Neutrophil (primary cell): ENCODE measurements around the gene CCDC185.

Source experiments
- H3K27ac ChIP-seq: fragments of 200-600 bp; sonication (generic); 2 replicates; pipeline ENCODE4 v1.5.1; 2016; ENCODE audit warnings: mild to moderate bottlenecking, moderate library complexity
- H3K27me3 ChIP-seq: fragments of 200-600 bp; sonication (generic); 2 replicates; pipeline ENCODE4 v1.6.0; 2016; ENCODE audit warnings: mild to moderate bottlenecking
- H3K36me3 ChIP-seq: fragments of 200-600 bp; sonication (generic); 2 replicates; pipeline ENCODE4 v1.5.1; 2017
- H3K4me1 ChIP-seq, 2 experiments: fragments of 200-600 bp in 1 of 2; sonication (generic) in 1 of 2; 1 replicate in 1 of 2; 2 replicates in 1 of 2; pipeline versions ENCODE4 v1.5.1 to v1.6.1; 2013 to 2016; ENCODE audit warnings: low read depth in 1 of 2, low read length in 1 of 2, mild to moderate bottlenecking in 1 of 2, moderate library complexity in 1 of 2; ENCODE audit not compliant: control insufficient read depth in 1 of 2, insufficient read depth in 1 of 2
- H3K4me3 ChIP-seq, 2 experiments: fragments of 200-600 bp in 1 of 2; sonication (generic) in 1 of 2; 1 replicate in 1 of 2; 2 replicates in 1 of 2; pipeline ENCODE4 v1.5.1; 2013 to 2016; ENCODE audit warnings: low read depth in 1 of 2, low read length in 1 of 2, mild to moderate bottlenecking in 1 of 2, moderate library complexity in 1 of 2
- H3K9me3 ChIP-seq: fragments of 200-600 bp; sonication (generic); 2 replicates; pipeline ENCODE4 v1.5.1; 2016
- TF ChIP-seq, protein P1 (sequence below): fragments of 200-600 bp; sonication (generic); IDR thresholded peaks from 2 replicates; pipeline ENCODE4 v1.5.1; 2016; ENCODE audit warnings: antibody characterized with exemption

CCDC185 gene

DNA sequence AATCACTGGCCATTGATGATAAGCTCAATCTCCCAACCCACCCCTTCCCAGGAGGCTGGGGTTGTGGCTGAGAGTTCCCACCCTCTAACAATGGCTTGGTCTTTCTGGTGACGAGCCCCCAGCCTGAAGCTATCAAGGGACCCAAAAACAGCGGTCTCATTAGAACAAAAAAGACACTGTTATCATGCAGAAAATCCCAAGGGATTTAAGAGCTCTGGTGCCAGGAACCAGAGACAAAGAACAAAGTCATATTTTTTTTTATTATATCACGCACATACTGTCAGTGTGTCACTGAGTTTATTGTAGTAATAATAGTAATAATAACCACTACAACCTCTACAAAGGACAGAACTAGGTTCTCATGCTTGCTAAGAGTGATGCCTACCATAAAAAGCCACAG, 43.9 kb downstream of the CCDC185 start:
- H3K27me3 ChIP-seq = no peaks in the 10 kb centered on the region
- H3K27ac ChIP-seq = no peak overlapping the region
- H3K4me3 ChIP-seq = no peak overlapping the region
- no peaks in the 10 kb centered on the region for H3K4me1 ChIP-seq
- TF ChIP-seq, protein P1, sequence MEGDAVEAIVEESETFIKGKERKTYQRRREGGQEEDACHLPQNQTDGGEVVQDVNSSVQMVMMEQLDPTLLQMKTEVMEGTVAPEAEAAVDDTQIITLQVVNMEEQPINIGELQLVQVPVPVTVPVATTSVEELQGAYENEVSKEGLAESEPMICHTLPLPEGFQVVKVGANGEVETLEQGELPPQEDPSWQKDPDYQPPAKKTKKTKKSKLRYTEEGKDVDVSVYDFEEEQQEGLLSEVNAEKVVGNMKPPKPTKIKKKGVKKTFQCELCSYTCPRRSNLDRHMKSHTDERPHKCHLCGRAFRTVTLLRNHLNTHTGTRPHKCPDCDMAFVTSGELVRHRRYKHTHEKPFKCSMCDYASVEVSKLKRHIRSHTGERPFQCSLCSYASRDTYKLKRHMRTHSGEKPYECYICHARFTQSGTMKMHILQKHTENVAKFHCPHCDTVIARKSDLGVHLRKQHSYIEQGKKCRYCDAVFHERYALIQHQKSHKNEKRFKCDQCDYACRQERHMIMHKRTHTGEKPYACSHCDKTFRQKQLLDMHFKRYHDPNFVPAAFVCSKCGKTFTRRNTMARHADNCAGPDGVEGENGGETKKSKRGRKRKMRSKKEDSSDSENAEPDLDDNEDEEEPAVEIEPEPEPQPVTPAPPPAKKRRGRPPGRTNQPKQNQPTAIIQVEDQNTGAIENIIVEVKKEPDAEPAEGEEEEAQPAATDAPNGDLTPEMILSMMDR = no peak
- no peaks in the 10 kb centered on the region for H3K36me3 ChIP-seq
- H3K9me3 ChIP-seq = no peaks in the 10 kb centered on the region

DNA sequence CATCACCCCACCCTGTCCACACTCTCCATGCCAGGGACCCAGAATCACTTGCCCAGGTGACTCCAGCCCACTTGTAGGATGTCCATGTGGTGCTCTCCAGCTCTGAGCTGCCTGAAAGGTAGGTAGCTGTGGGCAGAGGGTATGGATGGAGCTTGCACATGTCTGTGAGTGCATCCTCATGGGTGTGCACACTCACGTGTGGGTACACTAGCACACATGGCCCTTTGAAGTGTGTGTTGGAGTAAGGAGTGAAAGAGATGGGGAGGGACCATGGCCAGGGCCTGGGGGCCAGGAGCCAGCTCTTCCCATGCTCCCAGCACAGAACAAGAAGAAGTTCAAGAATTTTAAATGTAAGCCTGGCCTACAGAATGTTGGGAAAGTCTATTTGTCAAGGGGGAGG, 50.2 kb downstream of the CCDC185 start:
- Histone ChIP-seq H3K27me3 (no peaks in the 10 kb centered on the region), H3K36me3 (no peaks in the 10 kb centered on the region), H3K27ac (no peak overlapping the region), H3K9me3 (no peaks in the 10 kb centered on the region), H3K4me1 (no peaks in the 10 kb centered on the region), H3K4me3 (no peak overlapping the region)
- TF ChIP-seq, protein P1 = no peak

DNA sequence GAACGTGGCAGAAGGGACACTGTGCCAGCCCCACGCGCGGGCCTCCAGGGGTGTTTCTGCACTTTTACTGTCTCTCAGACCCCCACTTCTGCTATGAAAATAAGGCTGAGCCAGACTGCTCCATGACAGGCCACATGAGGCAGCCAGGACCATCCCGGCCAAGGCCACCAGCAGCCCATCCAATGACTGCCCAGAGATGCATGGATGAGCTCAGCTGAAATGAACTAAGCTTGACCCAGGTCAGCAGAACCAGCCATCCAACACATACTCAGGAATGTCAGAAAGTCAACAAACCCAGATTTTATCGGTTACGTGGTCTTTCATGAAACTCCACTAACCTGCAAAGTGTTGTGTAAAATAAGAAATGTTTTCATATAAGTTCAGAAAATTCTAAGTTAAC, 51.2 kb downstream of the CCDC185 start:
- TF ChIP-seq, protein P1 = no peak

More for the DNA sequence above, 51.2 kb downstream of the CCDC185 start:
- H3K27ac ChIP-seq = no peak overlapping the region
- H3K4me1 ChIP-seq = no peaks in the 10 kb centered on the region
- no peak overlapping the region for H3K4me3 ChIP-seq
- no peaks in the 10 kb centered on the region for H3K9me3 ChIP-seq
- H3K36me3 ChIP-seq = no peaks in the 10 kb centered on the region
- H3K27me3 ChIP-seq = no peaks in the 10 kb centered on the region
